Measurements from ENCODE around the gene FER.
A peak's percentile ranks its signal among the peaks of the same experiment; 100 is the strongest.

DNA sequence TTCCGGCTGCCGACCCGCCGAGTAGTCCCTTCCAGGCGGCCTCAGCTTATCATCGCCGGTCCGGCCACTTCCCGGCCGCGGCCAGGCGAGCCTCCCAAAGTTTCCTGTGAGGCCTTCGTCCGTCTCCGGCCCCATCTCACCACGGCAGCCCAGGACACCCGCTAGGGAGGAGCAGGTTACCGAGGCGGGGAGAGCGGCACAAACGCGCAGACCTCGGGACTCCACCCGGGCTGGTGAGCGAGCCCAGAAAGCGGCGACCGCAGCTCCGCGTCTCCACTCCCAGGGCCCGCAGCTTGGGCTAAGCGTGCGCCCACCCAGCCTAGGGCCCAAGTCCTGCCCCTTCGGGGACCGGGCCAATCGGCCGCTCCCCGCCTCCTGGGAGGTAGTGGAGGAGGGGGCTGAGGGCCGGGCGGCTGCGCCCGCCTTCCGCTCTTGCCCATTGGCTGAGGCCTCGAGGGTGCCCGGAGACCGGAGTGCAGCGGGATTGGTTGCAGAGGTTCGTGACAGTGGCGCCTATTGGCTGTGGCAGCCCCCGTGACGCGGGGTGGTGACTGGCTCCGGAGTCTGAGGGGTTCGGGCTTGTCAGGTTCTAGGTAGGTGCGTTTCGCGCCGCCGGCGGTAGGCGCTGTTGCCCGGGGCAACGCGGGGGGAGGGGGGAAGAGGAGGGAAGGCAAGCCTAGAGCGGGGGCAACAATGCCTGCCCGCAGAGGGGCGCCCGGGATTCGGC lies 867 bp downstream of the FER start:
- TF ChIP-seq, protein P1, sequence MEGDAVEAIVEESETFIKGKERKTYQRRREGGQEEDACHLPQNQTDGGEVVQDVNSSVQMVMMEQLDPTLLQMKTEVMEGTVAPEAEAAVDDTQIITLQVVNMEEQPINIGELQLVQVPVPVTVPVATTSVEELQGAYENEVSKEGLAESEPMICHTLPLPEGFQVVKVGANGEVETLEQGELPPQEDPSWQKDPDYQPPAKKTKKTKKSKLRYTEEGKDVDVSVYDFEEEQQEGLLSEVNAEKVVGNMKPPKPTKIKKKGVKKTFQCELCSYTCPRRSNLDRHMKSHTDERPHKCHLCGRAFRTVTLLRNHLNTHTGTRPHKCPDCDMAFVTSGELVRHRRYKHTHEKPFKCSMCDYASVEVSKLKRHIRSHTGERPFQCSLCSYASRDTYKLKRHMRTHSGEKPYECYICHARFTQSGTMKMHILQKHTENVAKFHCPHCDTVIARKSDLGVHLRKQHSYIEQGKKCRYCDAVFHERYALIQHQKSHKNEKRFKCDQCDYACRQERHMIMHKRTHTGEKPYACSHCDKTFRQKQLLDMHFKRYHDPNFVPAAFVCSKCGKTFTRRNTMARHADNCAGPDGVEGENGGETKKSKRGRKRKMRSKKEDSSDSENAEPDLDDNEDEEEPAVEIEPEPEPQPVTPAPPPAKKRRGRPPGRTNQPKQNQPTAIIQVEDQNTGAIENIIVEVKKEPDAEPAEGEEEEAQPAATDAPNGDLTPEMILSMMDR (IDR thresholded peaks at IDR 0.05; ENCODE audit: insufficient read depth, low read length) = no peak
- TF ChIP-seq POLR2AphosphoS5 (IDR thresholded peaks at IDR 0.05; ENCODE audit: low read depth) = 0 out of 2 replicates have a peak, but pooled peaks have one; percentile 36
- TF ChIP-seq, protein P2, sequence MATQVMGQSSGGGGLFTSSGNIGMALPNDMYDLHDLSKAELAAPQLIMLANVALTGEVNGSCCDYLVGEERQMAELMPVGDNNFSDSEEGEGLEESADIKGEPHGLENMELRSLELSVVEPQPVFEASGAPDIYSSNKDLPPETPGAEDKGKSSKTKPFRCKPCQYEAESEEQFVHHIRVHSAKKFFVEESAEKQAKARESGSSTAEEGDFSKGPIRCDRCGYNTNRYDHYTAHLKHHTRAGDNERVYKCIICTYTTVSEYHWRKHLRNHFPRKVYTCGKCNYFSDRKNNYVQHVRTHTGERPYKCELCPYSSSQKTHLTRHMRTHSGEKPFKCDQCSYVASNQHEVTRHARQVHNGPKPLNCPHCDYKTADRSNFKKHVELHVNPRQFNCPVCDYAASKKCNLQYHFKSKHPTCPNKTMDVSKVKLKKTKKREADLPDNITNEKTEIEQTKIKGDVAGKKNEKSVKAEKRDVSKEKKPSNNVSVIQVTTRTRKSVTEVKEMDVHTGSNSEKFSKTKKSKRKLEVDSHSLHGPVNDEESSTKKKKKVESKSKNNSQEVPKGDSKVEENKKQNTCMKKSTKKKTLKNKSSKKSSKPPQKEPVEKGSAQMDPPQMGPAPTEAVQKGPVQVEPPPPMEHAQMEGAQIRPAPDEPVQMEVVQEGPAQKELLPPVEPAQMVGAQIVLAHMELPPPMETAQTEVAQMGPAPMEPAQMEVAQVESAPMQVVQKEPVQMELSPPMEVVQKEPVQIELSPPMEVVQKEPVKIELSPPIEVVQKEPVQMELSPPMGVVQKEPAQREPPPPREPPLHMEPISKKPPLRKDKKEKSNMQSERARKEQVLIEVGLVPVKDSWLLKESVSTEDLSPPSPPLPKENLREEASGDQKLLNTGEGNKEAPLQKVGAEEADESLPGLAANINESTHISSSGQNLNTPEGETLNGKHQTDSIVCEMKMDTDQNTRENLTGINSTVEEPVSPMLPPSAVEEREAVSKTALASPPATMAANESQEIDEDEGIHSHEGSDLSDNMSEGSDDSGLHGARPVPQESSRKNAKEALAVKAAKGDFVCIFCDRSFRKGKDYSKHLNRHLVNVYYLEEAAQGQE (IDR thresholded peaks at IDR 0.05; ENCODE audit: insufficient replicate concordance, low read depth) = no peak
- TF ChIP-seq GABPA (IDR thresholded peaks at IDR 0.05; ENCODE audit: low read depth) = no peak
- no peak for TF ChIP-seq SPI1 (IDR thresholded peaks at IDR 0.05; ENCODE audit: borderline replicate concordance, low read depth)

Measured in HL-60 (cell line).